Gastrocnemius medialis (tissue), 4 donors: ENCODE measurements around the gene CEACAM1.
"Not testable (repeated sequence)": the region's sequence is repeated elsewhere in the genome, so short reads cannot be mapped to it uniquely, and the experiment has no call there.

Experiments used
- CTCF ChIP-seq, 5 experiments: fragments of 450-650 bp in 3 of 5; fragments of 200-600 bp in 2 of 5; sonication (generic) in 2 of 5; IDR thresholded peaks in 4 of 5; conservative IDR thresholded peaks in 1 of 5; 1 replicate in 4 of 5; 2 replicates in 1 of 5; pipeline ENCODE4 v1.5.1; 2016 to 2019; ENCODE audit warnings: antibody characterized with exemption in 5 of 5, mild to moderate bottlenecking in 3 of 5, moderate library complexity in 3 of 5
- POLR2A ChIP-seq, 2 donors: fragments of 450-650 bp; IDR thresholded peaks; one replicate each; pipeline ENCODE4 v1.6.1; 2017; ENCODE audit warnings: antibody characterized with exemption in 2 of 2, mild to moderate bottlenecking in 2 of 2, moderate library complexity in 2 of 2

- not testable (repeated sequence) for TF ChIP-seq CTCF (IDR thresholded peaks at IDR 0.05 in 4 of 5, conservative IDR thresholded peaks at IDR 0.05 in 1 of 5); POLR2A (IDR thresholded peaks at IDR 0.05)
Measured at GRCh38 chr19:42522262-42522661, 6.0 kb downstream of the CEACAM1 start.
